T-helper 22 cell (primary cell): ENCODE results near the gene SLC27A1.
"Not testable (repeated sequence)": the region's sequence is repeated elsewhere in the genome, so short reads cannot be mapped to it uniquely, and the experiment has no call there.

ENCODE experiments used
- DNase-seq: peaks from one replicate; pipeline ENCODE4 v3.0.0-alpha.2; 2020; ENCODE audit warnings: low read depth

Gene SLC27A1

DNA sequence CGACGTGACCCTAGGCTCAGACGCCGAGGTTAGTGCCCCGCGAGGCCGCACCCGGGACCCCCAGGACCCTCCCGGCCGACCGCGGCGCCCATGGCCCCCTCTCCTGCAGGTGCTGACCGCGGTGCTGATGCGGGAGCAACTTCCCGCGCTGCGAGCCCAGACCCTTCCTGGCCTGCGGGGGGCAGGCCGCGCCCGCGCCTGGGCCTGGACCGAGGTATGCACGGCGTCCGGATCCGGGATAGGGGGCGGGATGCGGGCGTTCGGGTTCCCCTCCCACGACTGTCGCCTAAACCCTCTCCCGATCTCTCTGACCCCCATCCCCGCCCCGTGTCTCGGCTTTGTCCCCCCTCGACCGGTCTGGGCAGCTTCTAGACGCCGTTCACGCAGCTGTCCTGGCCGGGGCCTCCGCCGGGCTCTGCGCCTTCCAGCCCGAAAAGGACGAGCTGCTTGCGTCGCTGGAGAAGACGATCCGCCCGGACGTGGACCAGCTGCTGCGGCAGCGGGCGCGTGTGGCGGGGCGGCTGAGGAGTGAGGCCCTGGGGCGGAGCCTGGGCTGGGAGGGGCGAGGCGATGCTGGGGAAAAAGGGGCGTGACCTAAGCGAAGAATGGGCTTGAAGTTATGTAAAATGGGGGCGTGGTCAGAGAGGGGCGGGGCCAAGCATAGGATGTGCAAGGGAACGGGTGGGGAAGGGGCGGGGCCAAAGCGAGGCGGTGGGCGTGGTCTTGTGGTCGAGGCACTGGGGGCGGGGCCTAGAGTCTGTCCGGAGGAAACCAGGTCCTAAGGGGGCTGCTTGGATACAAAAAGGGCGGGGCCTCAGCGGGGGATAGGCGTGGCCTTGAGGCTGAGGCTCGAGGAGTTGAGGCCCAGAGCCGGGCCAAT lies 69.2 kb downstream of the SLC27A1 start:
- DNase-seq, result peak; percentile 95

DNA sequence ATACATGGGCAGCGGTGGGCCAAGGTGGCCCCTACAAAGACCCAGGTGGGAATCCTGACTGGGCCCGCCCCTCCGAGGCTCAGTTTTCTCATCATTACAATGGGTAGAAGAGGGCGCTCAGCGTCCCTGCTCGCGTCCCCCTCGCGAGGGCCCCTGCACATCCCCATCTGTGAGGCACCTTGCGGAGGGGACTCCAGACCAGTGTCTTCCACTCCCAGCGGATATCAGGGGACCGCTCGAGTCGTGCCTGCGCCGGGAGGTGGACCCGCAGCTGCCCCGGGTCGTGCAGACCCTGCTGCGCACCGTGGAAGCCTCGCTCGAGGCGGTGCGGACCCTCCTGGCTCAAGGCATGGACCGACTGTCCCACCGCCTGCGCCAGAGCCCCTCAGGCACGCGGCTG lies 69.8 kb downstream of the SLC27A1 start:
- no peak for DNase-seq

DNA sequence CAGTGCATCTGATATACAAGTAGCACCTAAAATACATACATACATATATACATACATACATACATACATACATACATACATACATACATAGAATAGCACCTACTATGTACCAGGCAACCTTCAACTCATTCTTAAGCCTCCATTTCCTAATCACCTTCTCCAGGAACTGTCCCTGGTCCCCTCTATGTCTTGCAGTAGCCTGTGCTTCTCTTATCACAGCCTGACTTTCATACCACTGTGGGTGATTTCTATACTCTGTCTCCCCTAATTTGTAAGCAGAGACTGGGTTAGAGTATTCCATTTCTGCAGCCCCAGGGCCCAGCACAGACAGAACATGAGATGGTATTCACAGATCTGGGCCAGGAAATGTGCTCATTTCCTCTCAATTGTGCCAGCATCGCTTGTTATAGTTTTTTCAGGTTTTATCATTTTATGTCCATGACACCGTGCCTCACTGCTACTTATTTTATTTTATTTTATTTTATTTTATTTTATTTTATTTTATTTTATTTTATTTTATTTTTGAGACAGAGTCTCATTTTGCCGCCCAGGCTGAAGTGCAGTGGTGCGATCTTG lies 70.9 kb downstream of the SLC27A1 start:
- DNase-seq, result no peak

DNA sequence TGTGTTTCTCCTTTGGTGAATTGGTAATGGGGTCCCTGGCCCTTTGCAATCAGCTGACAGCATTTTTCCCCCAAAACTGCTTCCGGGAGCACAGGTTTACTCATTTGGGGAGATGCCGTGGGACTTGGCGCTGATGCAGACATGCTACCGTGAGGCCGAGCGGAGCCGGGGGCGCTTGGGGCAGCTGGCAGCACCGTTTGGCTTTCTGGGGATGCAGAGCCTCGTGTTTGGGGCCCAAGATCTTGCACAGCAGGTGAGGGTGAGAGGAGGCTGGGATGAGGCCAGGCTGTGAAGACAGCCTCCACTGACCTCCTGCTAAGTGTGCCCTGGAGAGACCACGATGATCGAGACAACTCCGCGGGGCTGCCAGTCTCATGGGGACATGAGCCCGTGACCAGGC lies 71.7 kb downstream of the SLC27A1 start:
- DNase-seq, result no peak

DNA sequence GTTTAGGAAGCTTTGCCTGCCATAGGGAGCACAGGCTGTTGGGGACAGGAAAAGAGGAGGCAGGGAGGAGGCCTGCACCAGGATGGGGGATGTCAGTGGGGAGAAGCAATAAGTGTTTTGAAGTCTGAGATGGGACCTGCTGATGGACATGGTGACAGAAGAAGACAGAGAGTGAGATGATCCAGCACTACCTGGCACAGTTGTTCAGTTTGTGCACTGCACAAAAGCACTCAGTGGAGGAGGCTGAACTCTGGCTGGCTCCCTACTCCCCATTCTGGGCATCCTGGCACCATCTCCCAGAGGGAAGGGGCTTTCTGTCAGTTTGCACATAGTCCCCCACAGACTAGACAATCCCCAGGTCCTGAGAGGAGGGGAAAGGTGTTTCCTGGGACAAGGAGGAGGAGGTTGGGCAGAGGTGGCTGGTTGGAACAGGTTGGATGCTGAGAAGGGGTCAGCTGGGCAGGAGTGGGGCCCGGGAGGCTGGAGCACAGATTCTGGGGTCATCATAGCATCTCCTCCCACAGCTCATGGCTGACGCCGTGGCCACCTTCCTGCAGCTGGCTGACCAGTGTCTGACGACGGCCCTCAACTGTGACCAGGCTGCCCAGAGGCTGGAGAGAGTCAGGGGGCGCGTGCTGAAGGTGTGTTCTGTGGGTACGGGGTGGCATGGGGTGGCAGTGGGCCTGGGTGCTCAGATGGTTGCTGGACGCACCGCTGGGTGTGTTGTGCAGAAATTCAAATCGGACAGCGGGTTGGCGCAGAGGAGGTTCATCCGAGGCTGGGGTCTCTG lies 72.7 kb downstream of the SLC27A1 start:
- no peak for DNase-seq

DNA sequence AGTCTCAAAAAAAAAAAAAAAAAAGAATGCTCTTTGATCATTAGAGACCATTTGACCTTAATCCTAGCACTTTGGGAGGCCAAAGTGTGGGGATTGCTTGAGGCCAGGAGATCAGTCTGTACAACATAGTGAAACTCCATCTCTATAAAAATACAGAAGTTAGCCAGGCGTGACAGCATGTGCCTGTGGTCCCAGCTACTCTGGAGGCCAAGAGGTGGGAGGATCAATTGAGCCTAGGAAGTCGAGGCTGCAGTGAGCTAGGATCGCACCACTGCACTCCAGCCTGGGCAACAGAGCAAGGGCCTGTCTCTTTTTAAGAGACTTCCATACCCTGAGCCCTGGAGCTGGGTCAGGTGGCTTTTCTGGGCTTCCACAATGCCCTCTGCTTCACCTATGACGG lies 73.7 kb downstream of the SLC27A1 start:
- DNase-seq, result no peak

DNA sequence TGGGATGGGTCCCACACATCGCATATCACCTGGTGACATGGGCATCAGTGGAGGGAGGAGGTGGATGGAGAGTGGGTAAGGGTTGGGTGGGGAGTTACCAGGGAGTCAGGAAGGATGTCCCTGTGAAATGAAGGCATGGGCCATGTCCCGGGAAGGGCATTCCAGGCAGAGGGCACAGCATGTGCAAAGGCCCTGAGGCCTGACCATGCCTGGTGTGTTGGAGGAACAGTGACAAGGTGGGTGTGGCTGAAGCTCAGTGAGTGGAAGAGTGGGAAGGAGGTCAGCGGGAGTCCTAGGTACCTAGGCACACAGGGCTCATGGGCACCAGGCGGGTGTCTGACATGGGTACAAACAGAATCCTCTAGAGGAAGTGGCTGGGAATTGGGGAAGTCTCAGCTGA lies 74.1 kb downstream of the SLC27A1 start:
- DNase-seq, result no peak

DNA sequence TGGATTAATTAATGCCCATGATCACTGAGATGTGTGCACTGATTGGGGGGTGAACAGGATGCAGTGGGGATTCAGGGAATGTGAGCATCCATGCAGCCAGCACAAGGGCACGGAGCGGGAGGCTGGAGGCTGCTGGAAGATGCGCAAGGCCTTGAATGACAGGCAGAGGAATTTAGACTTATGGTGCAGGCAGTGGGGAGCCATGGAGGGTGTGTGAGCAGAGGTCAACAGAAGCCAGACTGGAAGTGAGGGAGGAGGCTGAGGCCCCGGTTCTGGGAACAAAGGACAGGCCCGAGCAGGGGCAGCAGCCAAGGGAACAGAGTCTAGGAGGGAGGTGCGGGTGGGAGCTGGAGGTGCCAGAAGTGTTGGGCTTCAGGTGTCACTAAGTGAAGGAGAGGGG lies 77.8 kb downstream of the SLC27A1 start:
- DNase-seq, result no peak

DNA sequence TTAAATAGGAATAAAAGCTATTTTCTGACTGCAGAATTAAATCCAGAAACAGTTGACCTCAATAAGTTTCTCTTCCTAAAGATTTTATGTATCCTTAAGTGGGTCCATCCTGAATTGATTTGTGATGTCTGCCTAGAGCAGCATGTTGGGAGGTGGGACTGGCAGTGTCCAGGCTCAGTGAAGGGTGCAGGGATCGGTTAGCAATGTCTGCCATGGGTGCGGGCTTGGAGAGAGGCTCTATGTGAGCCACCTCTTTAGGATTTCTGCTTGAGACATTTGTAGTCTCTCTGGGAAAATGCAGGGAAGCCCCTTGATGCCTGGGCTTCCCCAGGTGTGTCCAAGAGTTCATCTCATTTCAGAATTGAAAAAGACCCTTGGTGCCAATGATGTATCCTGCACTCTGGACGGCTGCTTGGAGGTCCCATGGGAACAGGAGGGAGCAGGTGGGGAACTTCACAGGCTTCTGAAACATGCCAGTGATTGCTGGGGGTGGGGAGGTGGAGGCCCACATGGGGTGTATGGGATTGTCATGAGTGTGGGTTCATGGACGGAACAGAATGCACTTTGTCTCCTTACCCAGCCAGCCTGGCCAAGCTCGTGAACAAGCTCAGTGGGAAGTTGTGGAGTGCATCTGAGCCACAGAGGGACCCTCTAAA lies 78.9 kb downstream of the SLC27A1 start:
- DNase-seq, result no peak

DNA sequence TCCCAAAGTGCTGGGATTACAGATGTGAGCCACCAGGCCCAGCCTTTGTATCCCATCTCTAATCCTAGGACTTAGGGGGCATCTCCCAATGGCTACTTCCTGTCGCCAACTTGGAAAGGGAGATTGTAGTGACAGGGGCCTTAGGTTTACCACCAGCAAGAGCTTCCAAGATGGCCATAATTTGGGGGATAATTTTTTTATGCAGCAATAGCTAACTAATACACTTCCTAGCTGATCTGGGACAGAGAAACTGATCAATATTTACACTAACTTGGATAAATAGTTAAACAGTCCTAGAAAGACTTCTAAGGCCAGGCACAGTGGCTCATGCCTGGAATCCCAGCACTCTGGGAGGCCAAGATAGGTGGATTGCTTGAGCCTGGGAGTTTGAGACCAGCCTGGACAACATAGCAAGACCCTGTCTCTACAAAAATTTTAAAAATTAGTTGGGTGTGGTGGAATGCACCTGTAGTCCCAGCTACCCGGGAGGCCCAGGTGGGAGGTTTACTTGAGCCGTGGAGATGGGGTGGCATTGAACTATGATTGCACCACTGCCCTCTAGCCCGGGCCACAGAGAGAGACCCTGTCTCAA lies 79.8 kb downstream of the SLC27A1 start:
- DNase-seq, result no peak

DNA sequence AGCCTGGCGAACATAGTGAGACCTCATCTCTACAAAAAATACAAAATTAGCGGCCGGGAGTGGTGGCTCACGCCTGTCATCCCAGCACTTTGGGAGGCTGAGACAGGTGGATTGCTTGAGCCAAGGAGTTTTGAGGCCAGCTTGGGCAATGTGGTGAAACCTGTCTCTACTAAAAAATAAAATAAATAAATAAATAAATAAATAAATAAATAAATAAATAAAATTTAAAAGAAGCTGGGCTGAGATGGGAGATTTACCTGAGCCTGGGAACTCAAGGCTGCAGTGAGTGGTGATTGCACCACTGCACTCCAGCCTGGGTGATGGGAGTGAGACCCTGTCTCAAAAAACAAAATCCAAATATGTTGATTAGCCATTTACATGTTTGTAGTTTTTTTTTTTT lies 82.4 kb downstream of the SLC27A1 start:
- not testable (repeated sequence) for DNase-seq

DNA sequence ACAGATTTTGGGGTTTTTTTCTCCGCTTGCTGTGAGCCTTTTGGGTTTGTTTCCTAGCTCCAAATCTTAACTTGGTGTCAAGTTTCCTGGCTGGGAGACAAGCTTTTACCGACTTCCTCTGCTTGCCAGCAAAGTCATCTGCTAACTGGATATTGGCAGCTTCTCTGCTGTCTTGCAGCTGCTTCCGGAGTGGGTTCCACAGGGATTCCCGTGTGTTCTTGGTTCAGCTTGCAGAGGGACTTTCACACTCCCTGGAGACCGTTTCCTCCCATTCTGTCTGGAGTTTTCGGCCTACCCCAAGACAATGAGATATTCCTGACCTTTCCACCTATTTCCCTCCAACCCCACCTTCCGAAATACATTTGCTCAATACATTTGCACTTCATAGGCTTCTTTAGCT lies 82.9 kb downstream of the SLC27A1 start:
- DNase-seq, result no peak

DNA sequence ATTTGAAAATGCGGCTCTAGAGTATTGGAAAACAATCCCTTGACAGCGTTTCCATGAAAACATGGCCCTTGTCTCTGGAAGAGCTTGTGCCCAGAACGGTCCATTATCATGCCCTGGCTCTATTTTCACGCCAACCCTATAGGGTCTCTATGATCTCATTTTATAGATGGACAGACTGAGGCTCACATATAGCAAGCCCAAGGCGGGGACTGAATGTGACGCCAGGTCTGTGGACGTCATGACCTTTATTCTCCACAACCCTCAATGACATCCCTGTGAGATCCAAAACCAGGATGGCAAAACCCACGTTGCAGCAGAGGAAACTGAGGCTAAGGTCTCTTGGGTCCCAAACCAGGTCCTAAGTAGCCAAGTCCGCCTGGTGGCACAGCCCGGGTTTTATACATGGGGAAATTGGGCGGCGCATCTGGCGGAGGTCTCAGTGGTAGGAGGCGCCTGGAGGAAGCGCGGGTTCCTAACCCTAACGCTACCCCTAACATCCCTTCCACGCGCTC lies 84.7 kb downstream of the SLC27A1 start:
- no peak for DNase-seq

DNA sequence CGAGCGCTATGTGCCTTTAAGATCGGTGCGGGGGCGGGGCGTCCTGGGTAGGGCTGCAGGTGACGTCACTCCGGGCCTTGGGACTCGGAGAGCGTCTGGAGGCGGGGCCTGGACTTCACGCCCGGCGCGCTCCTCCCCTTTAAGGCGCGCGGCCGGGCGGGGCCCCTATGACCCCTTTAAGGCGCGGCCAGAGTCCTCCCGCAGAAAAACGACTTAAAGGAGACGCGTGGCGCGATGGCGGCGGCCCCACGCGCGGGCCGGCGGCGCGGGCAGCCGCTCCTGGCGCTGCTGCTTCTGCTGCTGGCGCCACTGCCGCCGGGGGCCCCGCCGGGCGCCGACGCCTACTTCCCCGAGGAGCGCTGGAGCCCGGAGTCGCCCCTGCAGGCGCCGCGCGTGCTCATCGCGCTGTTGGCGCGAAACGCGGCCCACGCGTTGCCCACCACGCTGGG lies 85.2 kb downstream of the SLC27A1 start, which contains the start of gene COLGALT1:
TSS of gene COLGALT1 (plus strand) at position 170 of the 449 bp plus-strand sequence. CDS start at position 235, 65 bp downstream.
- DNase-seq, result peak; percentile 95
